ENCODE results near the gene ZNF619.

The ZNF619 gene

GRCh38 chr3:40487172-40487571 lies 10.2 kb downstream of the ZNF619 start:
- ChIA-PET CTCF (interaction anchor here (1.0 to 1.2 kb wide), 2 partner anchors 18 to 98 kb away, joined by 3 read pairs; no protein-coding TSS in a partner anchor), POLR2A (no interaction called here)
- no peak for TF ChIP-seq CTCF (IDR thresholded peaks at IDR 0.05; ENCODE audit: control extremely low read depth, extremely low read depth, low read depth, missing control alignments)
- no peak for DNase-seq (ENCODE audit: extremely low spot score)

GRCh38 chr3:40490916-40491315 lies 14.0 kb downstream of the ZNF619 start:
- no peak for TF ChIP-seq CTCF (IDR thresholded peaks at IDR 0.05; ENCODE audit: control extremely low read depth, extremely low read depth, low read depth, missing control alignments)
- POLR2A ChIA-PET, result no interaction called here
- CTCF ChIA-PET, result no interaction called here
- no peak for DNase-seq (ENCODE audit: extremely low spot score)

GRCh38 chr3:40494698-40495097 lies 17.8 kb downstream of the ZNF619 start:
- TF ChIP-seq CTCF (IDR thresholded peaks at IDR 0.05; ENCODE audit: control extremely low read depth, extremely low read depth, low read depth, missing control alignments), result no peak
- ChIA-PET POLR2A (no interaction called here), CTCF (interaction anchor here (0.9 to 1.4 kb wide), 2 partner anchors 10 to 11 kb away, joined by 3 to 5 read pairs; partner anchors contain the start of gene ZNF620)
- no peak for DNase-seq (ENCODE audit: extremely low spot score)

- CTCF ChIA-PET, result interaction anchor here (1.4 kb wide), 1 partner anchor 9 kb away, joined by 4 read pairs; the partner anchor contains the start of gene ZNF620
- POLR2A ChIA-PET, result no interaction called here
- DNase-seq (ENCODE audit: extremely low spot score), result no peak
- no peak for TF ChIP-seq CTCF (IDR thresholded peaks at IDR 0.05; ENCODE audit: control extremely low read depth, extremely low read depth, low read depth, missing control alignments)
These were observed 20.4 kb downstream of the ZNF619 start for GRCh38 chr3:40497288-40497687.

GRCh38 chr3:40499952-40500351 lies 23.0 kb downstream of the ZNF619 start:
- ChIA-PET POLR2A (no interaction called here), CTCF (no interaction called here)
- no peak for DNase-seq (ENCODE audit: extremely low spot score)
- no peak for TF ChIP-seq CTCF (IDR thresholded peaks at IDR 0.05; ENCODE audit: control extremely low read depth, extremely low read depth, low read depth, missing control alignments)

GRCh38 chr3:40502034-40502433 lies 25.1 kb downstream of the ZNF619 start:
- ChIA-PET POLR2A (no interaction called here), CTCF (interaction anchor here (1.2 kb wide), 2 partner anchors 18 to 78 kb away, joined by 3 read pairs; no protein-coding TSS in a partner anchor)
- DNase-seq (ENCODE audit: extremely low spot score), result no peak
- no peak for TF ChIP-seq CTCF (IDR thresholded peaks at IDR 0.05; ENCODE audit: control extremely low read depth, extremely low read depth, low read depth, missing control alignments)

Data from GM10248 (cell line).